Testis (tissue), 3 donors: Measurements from ENCODE around the gene CCDC85A. TPM values are rescaled to one million over a fixed set of nuclear protein-coding genes. Genes with fewer than 3 reads are reported as not detected.

Source experiments
- DNase-seq: peaks from one replicate; pipeline ENCODE4 v3.0.0-alpha.2; 2019
- H3K27ac ChIP-seq, 2 donors: fragments of 200-600 bp; sonication (generic); one replicate each; pipeline ENCODE4 v1.5.1; 2019
- H3K27me3 ChIP-seq: fragments of 200-600 bp; sonication (generic); one replicate; pipeline ENCODE4 v1.5.1; 2019
- H3K36me3 ChIP-seq: fragments of 200-600 bp; sonication (generic); one replicate; pipeline ENCODE4 v1.5.1; 2017; ENCODE audit warnings: low read depth; ENCODE audit errors: missing control alignments
- H3K4me1 ChIP-seq: fragments of 200-600 bp; sonication (generic); one replicate; pipeline ENCODE4 v1.5.1; 2019
- H3K4me3 ChIP-seq, 2 donors: fragments of 200-600 bp; sonication (generic); one replicate each; pipeline ENCODE4 v1.5.1; 2017 to 2019
- H3K9me3 ChIP-seq: fragments of 200-600 bp; sonication (generic); one replicate; pipeline ENCODE4 v1.5.1; 2017
- POLR2A ChIP-seq: fragments of 450-650 bp; IDR thresholded peaks from one replicate; pipeline ENCODE4 v1.6.1; 2017; ENCODE audit warnings: antibody characterized with exemption, mild to moderate bottlenecking, moderate library complexity
- WGBS, 2 donors: methylation state at CpG; one replicate each; pipeline ENCODE4 v1.1.5; 2018; 5-methylcytosine and 5-hydroxymethylcytosine counted together
- intact Hi-C: fragments of 100-400 bp; cut with DNase I; formaldehyde crosslinking; loops from one replicate; pipeline ENCODE4 v1.15.1; 2023; ENCODE audit warnings: low total_unique reads
- polyA plus RNA-seq: library from polyadenylated mRNA; stranded (reverse); fragments of 350-450 nt; fragmentation: Illumina TruSeq; extraction: RNeasy Lipid Tissue Mini Kit (QIAGEN cat#74804); gene quantifications from one replicate; pipeline ENCODE4 v1.2.3, GENCODE V29; 2014; ENCODE audit warnings: low read depth, low replicate concordance; ENCODE audit not compliant: insufficient read depth
- total RNA-seq, 2 donors: library from RNA; depleted of rRNA; stranded (reverse); fragments of >200 nt; gene quantifications; one replicate each; pipeline ENCODE4 v1.2.3, GENCODE V29; 2016
- TF ChIP-seq, protein P1 (sequence below), 3 experiments: fragments of 450-650 bp in 2 of 3; fragments of 200-600 bp in 1 of 3; sonication (generic) in 1 of 3; IDR thresholded peaks; one replicate each; pipeline ENCODE4 v1.5.1; 2016 to 2019; ENCODE audit warnings: antibody characterized with exemption in 3 of 3, mild to moderate bottlenecking in 2 of 3, moderate library complexity in 1 of 3

CCDC85A gene
- total and polyA plus RNA-seq, 3 donors from 2014 or later: 0.61 to 3.9 (median 2.9) TPM

DNA sequence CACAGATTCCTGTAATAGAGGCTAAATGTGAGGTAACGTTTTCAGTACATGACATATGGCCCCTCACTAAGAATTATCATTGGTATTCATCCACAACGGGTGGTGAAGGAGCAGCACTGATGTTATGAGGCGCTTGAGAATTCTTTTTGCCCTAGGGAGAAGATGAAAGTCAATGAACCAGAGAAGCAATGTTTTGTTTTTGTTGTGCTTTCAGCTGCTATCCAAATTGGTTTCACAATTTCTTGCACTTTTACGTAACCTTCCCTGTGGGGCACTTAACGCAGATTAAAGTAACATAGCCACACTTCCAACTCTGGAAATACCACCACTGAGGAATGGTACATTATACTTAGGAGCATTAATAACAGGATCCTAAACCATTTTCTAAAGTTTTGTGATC lies 13.3 kb upstream of the CCDC85A start:
- no peak for DNase-seq
- H3K9me3 ChIP-seq: no peaks in the 10 kb centered on the region
- no peaks in the 10 kb centered on the region for H3K4me1 ChIP-seq
- intact Hi-C loops: no loop called here
- no peak overlapping the region for H3K4me3 ChIP-seq
- no peaks in the 10 kb centered on the region for H3K27me3 ChIP-seq
- H3K27ac ChIP-seq: no peak overlapping the region
- no peak for TF ChIP-seq POLR2A
- TF ChIP-seq, protein P1, sequence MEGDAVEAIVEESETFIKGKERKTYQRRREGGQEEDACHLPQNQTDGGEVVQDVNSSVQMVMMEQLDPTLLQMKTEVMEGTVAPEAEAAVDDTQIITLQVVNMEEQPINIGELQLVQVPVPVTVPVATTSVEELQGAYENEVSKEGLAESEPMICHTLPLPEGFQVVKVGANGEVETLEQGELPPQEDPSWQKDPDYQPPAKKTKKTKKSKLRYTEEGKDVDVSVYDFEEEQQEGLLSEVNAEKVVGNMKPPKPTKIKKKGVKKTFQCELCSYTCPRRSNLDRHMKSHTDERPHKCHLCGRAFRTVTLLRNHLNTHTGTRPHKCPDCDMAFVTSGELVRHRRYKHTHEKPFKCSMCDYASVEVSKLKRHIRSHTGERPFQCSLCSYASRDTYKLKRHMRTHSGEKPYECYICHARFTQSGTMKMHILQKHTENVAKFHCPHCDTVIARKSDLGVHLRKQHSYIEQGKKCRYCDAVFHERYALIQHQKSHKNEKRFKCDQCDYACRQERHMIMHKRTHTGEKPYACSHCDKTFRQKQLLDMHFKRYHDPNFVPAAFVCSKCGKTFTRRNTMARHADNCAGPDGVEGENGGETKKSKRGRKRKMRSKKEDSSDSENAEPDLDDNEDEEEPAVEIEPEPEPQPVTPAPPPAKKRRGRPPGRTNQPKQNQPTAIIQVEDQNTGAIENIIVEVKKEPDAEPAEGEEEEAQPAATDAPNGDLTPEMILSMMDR (IDR thresholded peaks at IDR 0.05): no peak
- H3K36me3 ChIP-seq: no peaks in the 10 kb centered on the region
- WGBS, 2 donors: 78 to 82% methylated on average over 5 of the region's 5 CpGs

DNA sequence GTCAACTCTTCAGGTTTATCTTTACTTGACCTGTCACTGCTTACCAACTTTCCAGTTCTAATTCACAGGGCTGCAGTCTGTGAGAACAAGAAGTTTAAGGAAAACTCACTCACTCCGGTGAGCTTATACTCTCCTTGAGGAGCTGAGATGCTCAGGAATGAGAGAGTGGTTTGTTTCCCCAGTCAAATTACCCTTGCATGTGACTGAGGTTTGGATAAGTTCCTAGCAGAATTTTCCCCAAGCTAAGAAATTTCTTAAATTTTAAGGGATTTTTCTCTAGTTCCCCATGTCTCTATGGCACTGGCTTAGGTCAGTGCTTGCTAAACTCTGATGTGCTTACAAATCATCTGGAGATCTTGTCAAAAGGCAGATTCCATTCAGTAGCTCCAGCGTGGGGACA lies 12.8 kb upstream of the CCDC85A start:
- no peak overlapping the region for H3K4me3 ChIP-seq
- TF ChIP-seq, protein P1 (IDR thresholded peaks at IDR 0.05): no peak
- no peak for TF ChIP-seq POLR2A
- H3K4me1 ChIP-seq: no peaks in the 10 kb centered on the region
- no peaks in the 10 kb centered on the region for H3K36me3 ChIP-seq
- H3K27me3 ChIP-seq: no peaks in the 10 kb centered on the region
- H3K9me3 ChIP-seq: no peaks in the 10 kb centered on the region
- 44 to 47% methylated on average over 2 of the region's 2 CpGs for WGBS, 2 donors
- DNase-seq: no peak
- intact Hi-C loops: no loop called here
- H3K27ac ChIP-seq: no peak overlapping the region

DNA sequence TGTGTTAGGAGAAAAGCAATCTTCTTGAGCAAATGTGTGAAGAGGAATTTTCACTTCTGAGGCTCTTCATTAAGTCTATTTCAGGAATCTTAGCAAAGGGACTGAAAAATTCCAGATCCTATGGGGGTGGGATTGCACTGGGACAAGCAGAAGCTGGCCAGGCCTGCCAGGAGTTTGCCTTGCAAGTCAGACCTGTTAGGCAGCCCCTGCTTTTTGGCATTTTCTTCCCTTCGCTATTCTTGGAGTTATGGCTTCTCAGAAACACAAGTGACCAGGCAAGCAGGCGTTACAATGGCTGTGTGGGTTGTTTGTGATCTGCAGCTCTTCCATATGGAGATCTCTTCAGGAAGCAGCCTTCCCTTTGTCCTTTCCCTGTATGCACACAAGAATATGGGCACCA lies 8.0 kb upstream of the CCDC85A start:
- Histone ChIP-seq H3K27ac (no peak overlapping the region), H3K4me1 (no peaks in the 10 kb centered on the region), H3K27me3 (no peaks in the 10 kb centered on the region), H3K36me3 (no peaks in the 10 kb centered on the region), H3K4me3 (no peak overlapping the region), H3K9me3 (no peaks in the 10 kb centered on the region)
- 82 to 84% methylated on average over 2 of the region's 2 CpGs for WGBS, 2 donors
- intact Hi-C loops: no loop called here
- no peak for TF ChIP-seq POLR2A
- TF ChIP-seq, protein P1 (IDR thresholded peaks at IDR 0.05): no peak
- DNase-seq: no peak

DNA sequence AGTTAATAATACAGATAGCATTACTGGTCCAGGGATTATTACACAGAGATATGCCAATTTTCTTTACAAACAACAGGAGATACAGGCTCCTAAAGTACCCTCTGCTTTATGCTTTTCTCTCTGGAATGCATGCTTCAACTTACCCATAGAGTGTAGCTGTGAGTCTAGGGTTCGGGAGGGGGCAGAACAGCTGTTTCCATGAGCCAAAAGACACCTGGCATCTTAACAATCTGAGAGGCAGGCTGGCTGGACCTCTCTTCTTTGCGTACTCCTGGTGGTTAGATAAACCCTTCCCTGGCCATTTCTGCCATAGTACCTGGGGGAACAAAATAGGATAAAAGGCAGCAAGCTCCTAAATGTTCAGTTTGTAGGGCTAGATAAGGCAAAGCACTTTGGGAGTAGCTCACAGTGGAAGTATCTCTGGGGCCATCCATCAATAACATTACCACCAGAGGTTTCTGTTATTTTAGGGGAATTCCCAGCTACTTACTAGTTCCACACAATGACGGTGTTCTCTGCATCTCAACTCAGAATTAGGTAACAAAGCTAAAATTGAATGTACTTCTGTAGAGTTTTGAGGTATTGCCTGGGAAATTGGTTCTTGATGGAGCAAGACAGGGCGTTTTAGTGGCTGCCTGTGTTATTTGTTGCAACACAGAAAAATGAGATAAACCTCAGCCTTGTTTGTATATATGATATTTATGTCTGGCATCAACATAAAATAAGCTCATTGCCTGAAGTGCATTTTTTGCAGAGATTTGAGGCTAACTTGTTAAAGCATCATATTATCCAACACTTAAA lies 6.2 kb upstream of the CCDC85A start:
- WGBS, 2 donors: 63 to 71% methylated on average over 4 of the region's 4 CpGs
- H3K4me3 ChIP-seq: no peak overlapping the region
- DNase-seq: no peak
- H3K27ac ChIP-seq: no peak overlapping the region
- no peaks in the 10 kb centered on the region for H3K4me1 ChIP-seq
- H3K27me3 ChIP-seq: no peaks in the 10 kb centered on the region
- TF ChIP-seq, protein P1 (IDR thresholded peaks at IDR 0.05): no peak
- TF ChIP-seq POLR2A: no peak
- intact Hi-C loops: no loop called here
- no peaks in the 10 kb centered on the region for H3K9me3 ChIP-seq
- no peaks in the 10 kb centered on the region for H3K36me3 ChIP-seq

DNA sequence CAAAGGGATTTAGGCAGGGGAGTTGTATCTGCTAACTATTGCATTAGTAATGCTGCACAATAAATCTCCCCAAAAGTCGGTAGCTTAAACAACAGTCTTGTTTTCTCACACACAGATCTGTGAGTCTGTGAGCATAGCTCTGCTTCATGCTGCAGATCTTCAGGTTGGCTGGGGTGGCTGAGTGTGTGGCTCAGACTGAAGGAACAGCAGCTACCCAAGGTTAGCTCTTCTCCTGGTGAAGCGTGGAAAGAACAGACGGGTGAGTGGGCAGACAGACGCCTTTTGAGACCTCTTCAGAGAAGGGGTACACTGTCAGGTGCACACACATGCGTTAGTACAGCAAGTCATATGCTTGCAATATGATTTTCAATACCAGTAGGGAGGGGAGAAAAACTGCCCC lies 3.9 kb upstream of the CCDC85A start:
- H3K27me3 ChIP-seq: no peaks in the 10 kb centered on the region
- 79 to 91% methylated on average over 5 of the region's 5 CpGs for WGBS, 2 donors
- intact Hi-C loops: no loop called here
- H3K36me3 ChIP-seq: no peaks in the 10 kb centered on the region
- H3K4me1 ChIP-seq: no peaks in the 10 kb centered on the region
- H3K27ac ChIP-seq: no peak overlapping the region
- no peaks in the 10 kb centered on the region for H3K9me3 ChIP-seq
- no peak overlapping the region for H3K4me3 ChIP-seq
- DNase-seq: no peak
- TF ChIP-seq, protein P1 (IDR thresholded peaks at IDR 0.05): no peak
- TF ChIP-seq POLR2A: no peak
